ENCODE results near the gene B3GAT3.

- TF ChIP-seq RFX5 (IDR thresholded peaks at IDR 0.05; ENCODE audit: low read depth, low read length) (no peak), RCOR1 (conservative IDR thresholded peaks at IDR 0.05; ENCODE audit: low read depth, low read length) (no peak), EP300 (IDR thresholded peaks at IDR 0.05; ENCODE audit: borderline replicate concordance in 1 of 2, control insufficient read depth in 1 of 2, low read depth in 2 of 2, low read length in 2 of 2) (no peak), ZBTB40 (IDR thresholded peaks at IDR 0.05; ENCODE audit: borderline replicate concordance) (no peak), MLLT1 (IDR thresholded peaks at IDR 0.05) (no peak), SMAD1 (IDR thresholded peaks at IDR 0.05; ENCODE audit: low read depth, partially characterized antibody) (no peak), USF1 (IDR thresholded peaks at IDR 0.05; ENCODE audit: borderline replicate concordance, extremely low read length, insufficient read depth, low read depth, low read length) (no peak), POLR2A (IDR thresholded peaks at IDR 0.05; ENCODE audit: low read depth, low read length) (0 out of 2 replicates have a peak, but pooled peaks have one; percentile 29), EZH2 (IDR thresholded peaks at IDR 0.05; ENCODE audit: borderline replicate concordance, control insufficient read depth, low read depth, low read length) (no peak), PRDM15 (CRISPR knock-in tag; IDR thresholded peaks at IDR 0.05) (no peak), CTCF (IDR thresholded peaks at IDR 0.05 in 2 of 3, conservative IDR thresholded peaks at IDR 0.05 in 1 of 3; ENCODE audit: control insufficient read depth in 2 of 3, extremely low read depth in 1 of 3, insufficient read depth in 1 of 3, low read depth in 3 of 3, low read length in 3 of 3) (no peak), CBX3 (IDR thresholded peaks at IDR 0.05; ENCODE audit: borderline replicate concordance, low read depth) (no peak), NR2F1 (conservative IDR thresholded peaks at IDR 0.05) (no peak)
Measured at GRCh38 chr11:62669420-62670161, 47.8 kb upstream of the B3GAT3 start.
